Measurements from ENCODE around the gene OPRM1.

DNA sequence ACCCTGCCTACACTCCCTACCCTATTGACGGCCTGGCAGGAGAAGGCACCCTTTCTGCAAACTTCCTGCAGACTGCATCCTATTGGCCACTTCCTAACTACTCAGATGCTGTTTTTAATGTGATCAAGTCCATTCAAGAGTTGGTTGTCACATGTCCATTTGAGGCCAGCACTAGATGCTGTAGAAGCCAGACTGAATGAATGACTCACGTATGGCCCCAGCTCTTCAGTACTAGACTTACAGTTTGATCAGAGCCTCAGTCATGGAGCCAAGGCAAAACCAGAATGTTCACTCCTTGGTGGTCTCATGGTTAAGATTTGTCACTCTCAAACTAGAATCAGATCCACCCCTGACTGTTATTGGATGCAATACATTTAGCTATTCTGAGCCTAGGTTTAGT, 101.7 kb downstream of the OPRM1 start:
- TF ChIP-seq, protein P1, sequence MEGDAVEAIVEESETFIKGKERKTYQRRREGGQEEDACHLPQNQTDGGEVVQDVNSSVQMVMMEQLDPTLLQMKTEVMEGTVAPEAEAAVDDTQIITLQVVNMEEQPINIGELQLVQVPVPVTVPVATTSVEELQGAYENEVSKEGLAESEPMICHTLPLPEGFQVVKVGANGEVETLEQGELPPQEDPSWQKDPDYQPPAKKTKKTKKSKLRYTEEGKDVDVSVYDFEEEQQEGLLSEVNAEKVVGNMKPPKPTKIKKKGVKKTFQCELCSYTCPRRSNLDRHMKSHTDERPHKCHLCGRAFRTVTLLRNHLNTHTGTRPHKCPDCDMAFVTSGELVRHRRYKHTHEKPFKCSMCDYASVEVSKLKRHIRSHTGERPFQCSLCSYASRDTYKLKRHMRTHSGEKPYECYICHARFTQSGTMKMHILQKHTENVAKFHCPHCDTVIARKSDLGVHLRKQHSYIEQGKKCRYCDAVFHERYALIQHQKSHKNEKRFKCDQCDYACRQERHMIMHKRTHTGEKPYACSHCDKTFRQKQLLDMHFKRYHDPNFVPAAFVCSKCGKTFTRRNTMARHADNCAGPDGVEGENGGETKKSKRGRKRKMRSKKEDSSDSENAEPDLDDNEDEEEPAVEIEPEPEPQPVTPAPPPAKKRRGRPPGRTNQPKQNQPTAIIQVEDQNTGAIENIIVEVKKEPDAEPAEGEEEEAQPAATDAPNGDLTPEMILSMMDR (IDR thresholded peaks at IDR 0.05; ENCODE audit: insufficient read depth, low read length) = no peak
- TF ChIP-seq, protein P2, sequence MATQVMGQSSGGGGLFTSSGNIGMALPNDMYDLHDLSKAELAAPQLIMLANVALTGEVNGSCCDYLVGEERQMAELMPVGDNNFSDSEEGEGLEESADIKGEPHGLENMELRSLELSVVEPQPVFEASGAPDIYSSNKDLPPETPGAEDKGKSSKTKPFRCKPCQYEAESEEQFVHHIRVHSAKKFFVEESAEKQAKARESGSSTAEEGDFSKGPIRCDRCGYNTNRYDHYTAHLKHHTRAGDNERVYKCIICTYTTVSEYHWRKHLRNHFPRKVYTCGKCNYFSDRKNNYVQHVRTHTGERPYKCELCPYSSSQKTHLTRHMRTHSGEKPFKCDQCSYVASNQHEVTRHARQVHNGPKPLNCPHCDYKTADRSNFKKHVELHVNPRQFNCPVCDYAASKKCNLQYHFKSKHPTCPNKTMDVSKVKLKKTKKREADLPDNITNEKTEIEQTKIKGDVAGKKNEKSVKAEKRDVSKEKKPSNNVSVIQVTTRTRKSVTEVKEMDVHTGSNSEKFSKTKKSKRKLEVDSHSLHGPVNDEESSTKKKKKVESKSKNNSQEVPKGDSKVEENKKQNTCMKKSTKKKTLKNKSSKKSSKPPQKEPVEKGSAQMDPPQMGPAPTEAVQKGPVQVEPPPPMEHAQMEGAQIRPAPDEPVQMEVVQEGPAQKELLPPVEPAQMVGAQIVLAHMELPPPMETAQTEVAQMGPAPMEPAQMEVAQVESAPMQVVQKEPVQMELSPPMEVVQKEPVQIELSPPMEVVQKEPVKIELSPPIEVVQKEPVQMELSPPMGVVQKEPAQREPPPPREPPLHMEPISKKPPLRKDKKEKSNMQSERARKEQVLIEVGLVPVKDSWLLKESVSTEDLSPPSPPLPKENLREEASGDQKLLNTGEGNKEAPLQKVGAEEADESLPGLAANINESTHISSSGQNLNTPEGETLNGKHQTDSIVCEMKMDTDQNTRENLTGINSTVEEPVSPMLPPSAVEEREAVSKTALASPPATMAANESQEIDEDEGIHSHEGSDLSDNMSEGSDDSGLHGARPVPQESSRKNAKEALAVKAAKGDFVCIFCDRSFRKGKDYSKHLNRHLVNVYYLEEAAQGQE (IDR thresholded peaks at IDR 0.05; ENCODE audit: insufficient replicate concordance, low read depth) = no peak
- no peak for TF ChIP-seq POLR2AphosphoS5 (IDR thresholded peaks at IDR 0.05; ENCODE audit: low read depth)

Data from HL-60 (cell line).